Loucy (cell line): Measurements from ENCODE around the gene RBFOX2.

Experiments used
- EZH2phosphoT487 ChIP-seq: fragments of 200-600 bp; IDR thresholded peaks from 2 replicates; pipeline ENCODE4 v1.6.1; 2018; ENCODE audit warnings: antibody characterized with exemption, mild to moderate bottlenecking, moderate library complexity, borderline replicate concordance
- TF ChIP-seq, protein P1 (sequence below): fragments of 200-600 bp; sonication (generic); conservative IDR thresholded peaks from 2 replicates; pipeline ENCODE4 v1.5.1; 2014; ENCODE audit warnings: mild to moderate bottlenecking, antibody characterized with exemption, low read length

DNA sequence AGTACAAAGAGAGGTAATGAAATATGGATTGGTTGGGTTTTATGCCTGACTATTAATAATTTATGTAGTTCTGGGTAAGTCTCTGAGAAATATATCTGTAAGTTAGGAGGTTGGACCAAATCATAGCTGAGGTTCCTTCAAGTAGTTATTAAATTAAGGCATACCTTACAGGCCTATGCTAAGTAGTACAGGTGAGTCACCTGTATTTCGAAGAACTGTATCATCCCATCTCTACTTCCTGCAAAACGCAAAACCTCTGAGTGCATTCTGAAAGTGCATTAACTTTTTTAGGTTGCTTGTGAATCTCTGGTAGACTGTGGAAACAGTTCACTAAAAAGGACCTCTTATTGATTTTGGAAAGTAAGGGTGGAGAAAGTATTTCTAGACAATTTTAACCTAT, 273.9 kb downstream of the RBFOX2 start:
- TF ChIP-seq, protein P1, sequence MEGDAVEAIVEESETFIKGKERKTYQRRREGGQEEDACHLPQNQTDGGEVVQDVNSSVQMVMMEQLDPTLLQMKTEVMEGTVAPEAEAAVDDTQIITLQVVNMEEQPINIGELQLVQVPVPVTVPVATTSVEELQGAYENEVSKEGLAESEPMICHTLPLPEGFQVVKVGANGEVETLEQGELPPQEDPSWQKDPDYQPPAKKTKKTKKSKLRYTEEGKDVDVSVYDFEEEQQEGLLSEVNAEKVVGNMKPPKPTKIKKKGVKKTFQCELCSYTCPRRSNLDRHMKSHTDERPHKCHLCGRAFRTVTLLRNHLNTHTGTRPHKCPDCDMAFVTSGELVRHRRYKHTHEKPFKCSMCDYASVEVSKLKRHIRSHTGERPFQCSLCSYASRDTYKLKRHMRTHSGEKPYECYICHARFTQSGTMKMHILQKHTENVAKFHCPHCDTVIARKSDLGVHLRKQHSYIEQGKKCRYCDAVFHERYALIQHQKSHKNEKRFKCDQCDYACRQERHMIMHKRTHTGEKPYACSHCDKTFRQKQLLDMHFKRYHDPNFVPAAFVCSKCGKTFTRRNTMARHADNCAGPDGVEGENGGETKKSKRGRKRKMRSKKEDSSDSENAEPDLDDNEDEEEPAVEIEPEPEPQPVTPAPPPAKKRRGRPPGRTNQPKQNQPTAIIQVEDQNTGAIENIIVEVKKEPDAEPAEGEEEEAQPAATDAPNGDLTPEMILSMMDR = no peak
- no peak for TF ChIP-seq EZH2phosphoT487
